IMR-90 (cell line): ENCODE results near the gene AANAT. TPM values are rescaled to one million over a fixed set of nuclear protein-coding genes. Genes with fewer than 3 reads are reported as not detected.

Source experiments
- ATAC-seq: fragments of 200-7000 bp; cut with Tn5 transposase; 2 replicates; pipeline ENCODE4 v1.9.1; 2020; ENCODE audit warnings: low read depth, mild to moderate bottlenecking, moderate library complexity
- BruUV-seq: library from RNA; stranded (reverse); fragments of 400-500 nt; replicated peaks from 2 replicates; lab custom pipeline; 2021; lab: Mats Ljungman, UMichigan
- CTCF ChIA-PET: fragments of 300-600 bp; formaldehyde crosslinking; extraction: SDS; loops from one replicate; lab custom pipeline; 2021; ENCODE audit warnings: antibody characterized with exemption; lab: Yijun Ruan, JAX
- POLR2A ChIA-PET: fragments of 300-600 bp; sonication (Branson Sonifier 250); formaldehyde crosslinking; loops from one replicate; lab custom pipeline; 2022; ENCODE audit warnings: antibody characterized with exemption; ENCODE audit not compliant: unreplicated experiment; lab: Charles Lee
- DNase-seq: peaks from one replicate; pipeline ENCODE4 v3.0.0; 2013
- H2AFZ ChIP-seq: replicated peaks from 2 replicates; pipeline ENCODE3; 2013; ENCODE audit warnings: low read length, mild to moderate bottlenecking; ENCODE audit not compliant: poor library complexity
- H2AK5ac ChIP-seq: 2 replicates; pipeline ENCODE4 v1.6.1; 2013; ENCODE audit warnings: low read depth, low read length, inconsistent platforms
- H2AK9ac ChIP-seq: replicated peaks from 2 replicates; pipeline ENCODE3; 2013; ENCODE audit warnings: mild to moderate bottlenecking, low read depth, low read length, moderate library complexity; ENCODE audit not compliant: poor library complexity
- H2BK120ac ChIP-seq: 2 replicates; pipeline ENCODE4 v1.6.1; 2013; ENCODE audit warnings: low read depth, low read length, inconsistent platforms
- H2BK15ac ChIP-seq: 3 replicates; pipeline ENCODE4 v1.6.1; 2013; ENCODE audit warnings: low read depth, low read length, inconsistent platforms
- H2BK20ac ChIP-seq: 2 replicates; pipeline ENCODE4 v1.6.1; 2013; ENCODE audit warnings: low read depth, mild to moderate bottlenecking, inconsistent platforms, low read length, moderate library complexity
- H2BK5ac ChIP-seq: 2 replicates; pipeline ENCODE4 v1.6.1; 2013; ENCODE audit warnings: mild to moderate bottlenecking, low read depth, low read length, inconsistent platforms; ENCODE audit not compliant: poor library complexity, severe bottlenecking
- H3K14ac ChIP-seq: replicated peaks from 2 replicates; pipeline ENCODE4 v1.6.1; 2013; ENCODE audit warnings: low read depth, low read length, inconsistent platforms
- H3K18ac ChIP-seq: 2 replicates; pipeline ENCODE4 v1.6.1; 2013; ENCODE audit warnings: low read depth, low read length, control low read depth
- H3K23ac ChIP-seq: 2 replicates; pipeline ENCODE4 v1.6.1; 2013; ENCODE audit warnings: low read depth, low read length, inconsistent platforms
- H3K27ac ChIP-seq: 2 replicates; pipeline ENCODE4 v1.5.1; 2013; ENCODE audit warnings: mild to moderate bottlenecking, control low read depth, low read length; ENCODE audit not compliant: insufficient read depth
- H3K27me3 ChIP-seq: 2 replicates; pipeline ENCODE4 v1.6.1; 2013; ENCODE audit warnings: low read length; ENCODE audit not compliant: control insufficient read depth, insufficient read depth
- H3K36me3 ChIP-seq: 2 replicates; pipeline ENCODE4 v1.6.1; 2013; ENCODE audit warnings: low read length, mixed read lengths; ENCODE audit not compliant: control insufficient read depth, insufficient read depth
- H3K4ac ChIP-seq: 2 replicates; pipeline ENCODE4 v1.6.1; 2013; ENCODE audit warnings: low read depth, low read length, inconsistent platforms
- H3K4me1 ChIP-seq: 2 replicates; pipeline ENCODE4 v1.6.1; 2013; ENCODE audit warnings: low read length, mixed read lengths; ENCODE audit not compliant: control insufficient read depth, insufficient read depth
- H3K4me2 ChIP-seq: 2 replicates; pipeline ENCODE4 v1.6.1; 2013; ENCODE audit warnings: low read depth, mild to moderate bottlenecking, control low read depth, low read length, moderate library complexity
- H3K4me3 ChIP-seq: 2 replicates; pipeline ENCODE4 v1.5.1; 2013; ENCODE audit warnings: low read depth, mild to moderate bottlenecking, control low read depth, low read length, moderate library complexity; ENCODE audit not compliant: insufficient read depth
- H3K56ac ChIP-seq: 2 replicates; pipeline ENCODE4 v1.6.1; 2013; ENCODE audit warnings: low read length, inconsistent platforms; ENCODE audit not compliant: insufficient read depth; ENCODE audit errors: extremely low read depth
- H3K79me1 ChIP-seq, 2 experiments: 2 replicates each; pipeline ENCODE4 v1.6.1; 2013; ENCODE audit warnings: low read length in 2 of 2, inconsistent platforms in 1 of 2, low read depth in 1 of 2
- H3K9ac ChIP-seq: 2 replicates; pipeline ENCODE4 v1.6.1; 2013; ENCODE audit warnings: low read depth, low read length, control low read depth
- H3K9me1 ChIP-seq: 2 replicates; pipeline ENCODE4 v1.6.1; 2013; ENCODE audit warnings: low read length, inconsistent platforms; ENCODE audit not compliant: insufficient read depth
- H3K9me3 ChIP-seq: 2 replicates; pipeline ENCODE4 v1.6.1; 2013; ENCODE audit warnings: low read length; ENCODE audit not compliant: control insufficient read depth, insufficient read depth
- H4K20me1 ChIP-seq: 2 replicates; pipeline ENCODE4 v1.6.1; 2013; ENCODE audit warnings: low read length, inconsistent platforms; ENCODE audit not compliant: insufficient read depth
- H4K5ac ChIP-seq: 2 replicates; pipeline ENCODE4 v1.6.1; 2013; ENCODE audit warnings: mild to moderate bottlenecking, low read depth, low read length, control low read depth
- H4K8ac ChIP-seq, 2 experiments: 2 replicates each; pipeline ENCODE4 v1.6.1; 2013; ENCODE audit warnings: low read depth in 2 of 2, low read length in 2 of 2, control low read depth in 1 of 2, inconsistent platforms in 1 of 2
- H4K91ac ChIP-seq: 2 replicates; pipeline ENCODE4 v1.6.1; 2013; ENCODE audit warnings: low read depth, low read length, inconsistent platforms; ENCODE audit not compliant: insufficient read depth
- BHLHE40 ChIP-seq: fragments of 150-350 bp; IDR thresholded peaks from 2 replicates; pipeline ENCODE4 v1.6.1; 2016; ENCODE audit warnings: mild to moderate bottlenecking, low read depth, low read length
- ELK1 ChIP-seq: fragments of 150-350 bp; IDR thresholded peaks from 2 replicates; pipeline ENCODE4 v1.6.1; 2016; ENCODE audit warnings: low read depth, mild to moderate bottlenecking, low read length, moderate library complexity, borderline replicate concordance
- WGBS, 2 experiments: methylation state at CpG; one replicate each; pipeline versions ENCODE4 v1.1.5 to v1.1.7; 2013; ENCODE audit warnings: missing lambda C conversion rate in 2 of 2; ENCODE audit not compliant: insufficient read length in 1 of 2; ENCODE audit errors: extremely low coverage in 2 of 2; 5-methylcytosine and 5-hydroxymethylcytosine counted together
- dilution Hi-C: fragments of 300-500 bp; cut with HindIII; formaldehyde crosslinking; loops from one replicate; pipeline ENCODE4 v1.14.3; 2018; ENCODE audit warnings: low sequenced_read_pairs; ENCODE audit not compliant: unreplicated experiment
- in situ Hi-C: fragments of 300-500 bp; cut with MboI; formaldehyde crosslinking; loops from 3 replicates; pipeline ENCODE4 v1.14.3; 2019; ENCODE audit warnings: low sequenced_read_pairs, inconsistent platforms, mixed read lengths
- intact Hi-C: fragments of 100-400 bp; cut with micrococcal nuclease; formaldehyde crosslinking; loops from 2 replicates; pipeline ENCODE4 v1.10.0; 2022
- polyA plus RNA-seq, 3 experiments: library from polyadenylated mRNA; depleted of rRNA; stranded (reverse); fragments of >200 nt; gene quantifications; 2 replicates each; pipeline ENCODE4 v1.2.3, GENCODE V29; 2012; ENCODE audit warnings: low replicate concordance in 1 of 3
- total RNA-seq: library from RNA; depleted of rRNA; stranded (reverse); fragments of >200 nt; gene quantifications from 2 replicates; pipeline ENCODE4 v1.2.3, GENCODE V29; 2012

The AANAT gene
- total and polyA plus RNA-seq, 2 of the 4 experiments (the other 2 are of a cell fraction) = 0.21 TPM; not detected in 1

DNA sequence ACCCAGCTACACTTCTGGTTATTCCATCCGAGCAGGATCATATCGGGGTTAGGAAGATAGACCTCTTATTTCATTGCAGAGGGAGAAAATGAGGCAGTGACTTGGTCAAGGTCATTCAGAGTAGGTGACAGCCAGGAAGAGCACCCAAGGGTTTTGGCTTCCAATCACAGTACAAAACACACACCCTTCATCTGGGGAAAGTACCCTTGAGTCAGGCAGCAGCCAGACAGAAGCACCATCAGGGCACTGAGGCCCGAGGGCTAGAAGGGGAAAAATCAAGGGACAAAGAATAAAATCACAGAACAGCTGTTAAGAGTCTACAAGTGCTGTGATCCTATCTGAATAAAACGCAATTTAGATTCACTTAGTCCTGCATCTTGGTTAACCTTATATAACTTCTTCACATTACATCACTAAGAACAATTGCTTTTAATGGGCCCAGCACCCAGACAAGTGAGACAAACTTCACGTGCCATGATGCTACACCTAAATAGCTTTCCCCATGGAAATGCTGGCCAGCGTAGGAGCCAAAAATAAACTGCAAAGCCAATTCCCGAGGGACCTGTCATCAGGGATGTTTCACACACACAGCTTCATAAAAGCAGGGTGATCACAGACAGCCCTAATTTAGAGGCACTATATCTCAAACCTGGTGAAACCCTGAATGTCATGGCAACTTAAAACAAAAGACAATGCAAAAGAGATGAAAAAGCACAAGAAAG, 19.3 kb upstream of the AANAT start:
- Histone ChIP-seq H2AFZ (no peak overlapping the region), H3K18ac (no peak overlapping the region), H4K91ac (no peak overlapping the region), H3K9me1 (peaks cover 43% of the 10 kb centered on the region), H3K23ac (peak overlapping the region; percentile 64), H4K20me1 (peaks cover 82% of the 10 kb centered on the region), H3K56ac (no peak overlapping the region), H2AK5ac (peak overlapping the region; percentile 77), H2BK20ac (peak overlapping the region; percentile 38; the same call in 1 of the 2 replicates), H4K8ac (no peak overlapping the region), H3K4me2 (no peak overlapping the region), H3K27me3 (no peaks in the 10 kb centered on the region), H3K4me3 (no peak overlapping the region), H3K36me3 (no peaks in the 10 kb centered on the region), H3K27ac (no peak overlapping the region), H3K4me1 (peaks cover 39% of the 10 kb centered on the region), H2BK120ac (no peak overlapping the region; the same call in 1 of the 2 replicates), H2BK5ac (peak overlapping the region; percentile 2), H4K5ac (no peak overlapping the region), H3K4ac (0 out of 2 replicates have a peak overlapping the region, but pooled peaks have one; percentile 14), H3K14ac (peak overlapping the region; percentile 56; the same call in 1 of the 2 replicates), H3K79me1 (peaks cover 40 to 92% of the 10 kb centered on the region in 2 experiments), H3K9ac (no peak overlapping the region), H3K9me3 (no peaks in the 10 kb centered on the region), H2BK15ac (peak overlapping the region; percentile 72; the same call in 2 of the 3 replicates), H2AK9ac (peak overlapping the region; percentile 26)
- in situ Hi-C loops = no loop called here
- dilution Hi-C loops = no loop called here
- 63% methylated on average over 4 of the region's 7 CpGs; no CpG with 5 or more reads in 1 of the 2 experiments for WGBS, 2 experiments
- intact Hi-C loops = no loop called here
- peak; percentile 41 for DNase-seq
- no TSS peak for BruUV-seq
- ChIA-PET POLR2A (no interaction called here), CTCF (interaction anchor here (0.6 to 0.8 kb wide), 2 partner anchors 51 to 829 kb away, joined by 3 read pairs; no protein-coding TSS in a partner anchor)
- no peak for ATAC-seq
- peak; percentile 53 for TF ChIP-seq BHLHE40
- no peak for TF ChIP-seq ELK1
